NOMO-1 treated with DMSO at 0.1 percent for 48 hours (cell line): ENCODE measurements around the gene DHX16.

Experiments used
- DNase-seq: peaks from one replicate; lab custom pipeline; 2025; ENCODE audit not compliant: unreplicated experiment; lab: John Stamatoyannopoulos, UW

Gene DHX16

DNA sequence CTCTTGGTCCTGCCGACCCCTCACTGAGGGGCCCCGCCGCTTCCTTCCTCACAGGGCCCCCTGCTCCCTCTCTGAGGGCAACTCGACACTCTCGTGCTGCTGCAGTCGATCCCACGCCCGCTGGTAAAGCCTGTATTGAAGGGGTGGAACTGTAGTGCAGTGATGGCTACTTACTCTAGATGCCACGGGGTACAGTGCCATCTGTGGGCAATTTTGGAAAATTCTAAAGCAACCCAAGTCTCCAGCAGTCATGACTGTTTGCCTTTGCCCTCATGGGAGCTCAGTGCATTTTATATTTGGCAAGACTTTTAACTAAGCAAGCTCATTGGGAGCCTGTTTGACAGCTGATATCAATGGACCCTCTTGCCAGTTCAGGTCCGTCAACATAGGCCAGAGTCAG, 32.3 kb downstream of the DHX16 start:
- no peak for DNase-seq

DNA sequence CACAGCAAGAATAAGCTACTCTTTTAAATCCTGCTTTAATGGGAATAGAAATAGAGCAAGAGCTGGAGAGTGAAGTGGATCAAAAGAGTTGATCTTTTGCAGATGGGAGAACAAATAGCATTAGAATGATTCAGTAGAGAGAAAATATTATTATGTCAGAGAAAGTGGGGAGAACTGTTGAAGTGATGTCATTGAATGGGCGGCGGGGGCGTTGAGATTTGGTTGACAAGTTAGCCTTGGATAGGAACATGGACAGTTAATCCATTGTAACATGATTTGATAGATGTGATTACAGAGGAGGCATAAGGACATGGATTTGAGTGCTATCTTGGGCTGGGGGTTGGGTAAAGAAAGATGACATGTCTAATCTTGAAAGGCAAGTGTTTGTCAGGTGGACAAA, 37.0 kb downstream of the DHX16 start:
- no peak for DNase-seq

DNA sequence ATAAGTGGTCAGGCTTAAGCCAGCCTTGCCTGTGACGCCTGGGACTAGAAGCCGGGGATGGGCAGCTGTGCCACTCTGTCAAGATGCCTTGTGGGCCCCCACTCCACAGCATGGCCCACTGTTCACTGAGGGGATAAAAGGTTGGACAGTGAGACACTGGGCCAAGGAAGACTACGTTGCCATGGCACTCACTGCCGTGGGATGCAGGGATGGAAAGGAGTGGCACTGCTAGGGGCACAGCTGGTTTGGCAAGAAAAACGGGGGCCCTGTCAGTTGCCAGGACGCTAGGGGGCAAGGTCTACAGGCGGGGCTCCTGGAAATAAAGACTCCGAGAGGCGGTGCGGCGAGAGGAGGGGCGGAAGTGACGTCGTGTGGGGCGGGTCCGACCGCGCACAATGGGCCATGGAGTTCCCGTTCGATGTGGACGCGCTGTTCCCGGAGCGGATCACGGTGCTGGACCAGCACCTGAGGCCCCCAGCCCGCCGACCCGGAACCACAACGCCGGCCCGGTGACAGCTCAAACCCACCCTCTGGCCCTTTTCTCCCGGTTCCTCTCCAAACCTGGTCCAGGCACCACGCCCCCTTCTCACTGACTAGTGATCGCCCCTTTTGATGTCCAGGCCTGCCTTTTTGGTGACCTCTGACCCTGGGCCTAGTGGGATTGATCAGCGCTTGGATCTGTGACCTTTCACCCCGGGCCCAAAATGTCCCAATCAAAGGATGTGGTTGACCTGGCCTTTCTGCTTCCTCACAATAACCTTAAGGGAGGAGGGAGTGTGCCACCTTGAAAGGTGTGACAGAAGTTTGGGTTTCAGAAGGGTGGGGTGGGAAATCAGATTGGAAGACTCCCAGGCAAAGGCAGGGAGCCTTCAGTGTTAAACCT, 46.1 kb downstream of the DHX16 start, which contains the start of gene ATAT1:
Gene ATAT1 (plus strand): TSS at position 391 of the 883 bp plus-strand sequence.
- DNase-seq, result peak; percentile 76

DNA sequence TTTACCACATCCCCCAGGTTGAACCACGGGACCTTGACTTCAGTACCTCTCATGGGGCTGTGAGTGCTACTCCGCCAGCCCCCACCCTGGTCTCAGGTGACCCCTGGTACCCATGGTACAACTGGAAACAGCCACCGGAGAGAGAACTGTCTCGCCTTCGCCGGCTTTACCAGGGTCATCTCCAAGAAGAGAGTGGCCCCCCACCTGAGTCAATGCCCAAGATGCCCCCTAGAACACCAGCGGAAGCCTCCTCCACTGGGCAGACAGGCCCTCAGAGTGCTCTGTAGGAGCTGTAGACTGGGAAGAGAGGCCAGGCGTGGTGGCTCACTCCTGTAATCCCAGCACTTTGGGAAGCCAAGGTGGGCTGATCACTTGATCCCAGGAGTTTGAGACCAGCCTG, 47.3 kb downstream of the DHX16 start:
- DNase-seq, result no peak

DNA sequence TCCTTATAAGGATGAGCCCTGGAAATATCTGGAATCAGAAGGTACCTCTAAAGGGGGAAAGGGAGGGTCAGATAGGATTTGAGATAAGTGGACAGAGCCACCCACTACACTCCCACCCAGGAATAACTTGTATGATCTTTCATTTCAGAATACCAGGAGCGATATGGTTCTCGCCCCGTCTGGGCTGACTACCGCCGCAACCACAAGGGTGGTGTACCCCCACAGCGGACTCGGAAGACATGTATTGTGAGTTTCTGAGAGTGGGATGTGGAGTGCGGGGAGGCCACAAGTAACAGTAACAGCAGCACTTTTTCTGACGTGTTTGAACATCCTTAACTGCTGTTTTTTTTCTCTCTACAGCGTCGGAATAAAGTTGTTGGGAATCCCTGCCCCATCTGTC, 53.2 kb downstream of the DHX16 start:
- no peak for DNase-seq

DNA sequence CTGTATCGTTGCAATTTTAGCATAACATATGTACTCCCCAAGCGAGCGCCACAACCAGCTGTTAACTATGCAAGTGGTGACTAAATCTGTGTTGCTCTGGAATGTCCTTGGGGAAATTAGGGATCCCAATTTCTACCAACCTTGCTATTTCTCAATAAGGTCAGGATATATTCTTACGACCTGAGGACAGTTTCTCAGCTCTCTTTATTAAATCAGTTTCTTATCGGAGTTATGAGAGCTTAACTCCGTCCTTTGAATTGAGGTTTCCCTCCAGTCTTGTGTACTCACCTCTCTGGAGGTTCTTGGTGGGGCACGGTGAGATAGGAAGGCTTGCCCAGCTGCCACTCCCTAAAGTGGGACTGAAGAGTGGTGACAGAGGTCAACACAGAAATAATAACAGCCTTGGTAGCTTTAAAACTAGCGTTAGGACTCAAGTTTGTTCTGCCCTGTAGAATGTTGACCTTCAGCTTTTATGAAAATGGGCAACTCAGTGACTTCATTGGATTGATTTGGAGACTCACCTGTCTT, 54.5 kb downstream of the DHX16 start:
- DNase-seq, result no peak

DNA sequence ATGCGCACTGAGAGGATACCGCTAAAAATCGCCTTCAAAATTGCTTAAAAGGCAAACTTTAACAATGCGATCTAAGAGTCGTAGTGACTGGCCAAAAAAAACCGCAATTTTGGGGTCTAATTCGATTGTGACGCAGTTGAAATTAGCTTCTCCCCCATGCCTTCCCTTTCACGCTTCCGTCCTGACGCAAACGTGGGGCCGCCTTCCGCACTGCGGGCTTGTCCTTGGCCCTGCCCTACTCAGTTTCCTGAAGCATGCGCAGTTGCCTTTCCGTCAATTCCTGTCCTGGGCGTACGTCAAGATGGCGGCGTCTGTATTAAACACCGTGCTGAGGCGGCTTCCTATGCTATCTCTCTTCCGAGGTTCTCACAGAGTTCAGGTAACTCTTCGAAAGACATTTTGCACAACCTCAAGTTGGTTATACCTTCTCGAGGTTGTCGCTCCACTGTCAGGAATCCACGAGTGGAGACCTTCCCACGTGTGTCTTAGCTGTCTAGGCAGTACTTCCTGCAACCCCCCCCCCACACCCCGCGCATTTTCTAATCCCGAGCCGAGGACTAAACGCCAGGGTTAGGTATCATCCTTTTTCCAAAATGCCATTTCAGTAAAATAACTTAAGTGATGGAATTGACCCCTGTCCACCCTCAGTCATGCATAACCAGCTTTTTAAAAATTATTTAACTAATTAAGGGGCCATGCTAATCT, 55.1 kb downstream of the DHX16 start, which contains the start of gene MRPS18B:
Gene MRPS18B (plus strand): TSS at position 276 of the 705 bp plus-strand sequence. CDS start 26 bp downstream, at position 302.
- peak; percentile 98 for DNase-seq

DNA sequence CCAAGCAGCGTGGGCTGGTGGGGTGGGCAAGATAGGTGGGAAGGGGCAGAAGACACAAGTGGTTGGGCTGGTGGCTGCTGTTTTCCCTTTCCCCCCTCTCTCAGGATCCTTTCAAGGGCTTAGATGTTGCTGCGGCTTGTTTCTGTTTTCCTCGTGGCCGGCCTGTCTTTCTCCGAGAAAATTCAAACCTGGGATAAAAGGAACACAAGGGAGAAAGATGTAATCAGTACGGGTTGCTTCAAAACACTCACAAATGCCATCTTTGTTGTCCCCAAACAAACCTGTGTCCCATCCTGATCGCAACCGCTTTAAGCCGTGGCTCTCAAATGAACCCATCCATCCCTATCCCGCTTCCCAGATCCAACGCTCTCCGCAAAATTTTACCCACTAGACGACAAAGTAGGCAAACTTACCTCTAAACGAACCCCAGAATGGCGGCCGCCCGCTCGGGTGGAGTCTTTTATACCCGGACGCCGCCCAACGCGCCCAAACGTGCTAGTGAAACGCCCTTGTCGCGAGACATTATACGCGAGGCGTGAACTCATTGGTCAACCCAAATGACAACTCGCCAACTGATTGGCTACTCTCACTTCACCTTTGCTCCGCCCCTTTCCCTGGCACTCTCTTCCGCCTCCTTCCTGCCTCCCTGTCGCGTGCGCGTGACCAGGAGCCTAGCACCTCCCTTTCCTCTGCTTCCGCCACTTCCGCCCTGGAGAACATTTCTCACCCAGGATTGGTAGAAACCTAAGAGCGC, 55.8 kb downstream of the DHX16 start, which contains the start of gene PPP1R10:
Gene PPP1R10 (minus strand): TSS at position 433 of the 754 bp plus-strand sequence. CDS start 7,299 bp downstream, outside the sequence.
- peak; percentile 100 for DNase-seq

DNA sequence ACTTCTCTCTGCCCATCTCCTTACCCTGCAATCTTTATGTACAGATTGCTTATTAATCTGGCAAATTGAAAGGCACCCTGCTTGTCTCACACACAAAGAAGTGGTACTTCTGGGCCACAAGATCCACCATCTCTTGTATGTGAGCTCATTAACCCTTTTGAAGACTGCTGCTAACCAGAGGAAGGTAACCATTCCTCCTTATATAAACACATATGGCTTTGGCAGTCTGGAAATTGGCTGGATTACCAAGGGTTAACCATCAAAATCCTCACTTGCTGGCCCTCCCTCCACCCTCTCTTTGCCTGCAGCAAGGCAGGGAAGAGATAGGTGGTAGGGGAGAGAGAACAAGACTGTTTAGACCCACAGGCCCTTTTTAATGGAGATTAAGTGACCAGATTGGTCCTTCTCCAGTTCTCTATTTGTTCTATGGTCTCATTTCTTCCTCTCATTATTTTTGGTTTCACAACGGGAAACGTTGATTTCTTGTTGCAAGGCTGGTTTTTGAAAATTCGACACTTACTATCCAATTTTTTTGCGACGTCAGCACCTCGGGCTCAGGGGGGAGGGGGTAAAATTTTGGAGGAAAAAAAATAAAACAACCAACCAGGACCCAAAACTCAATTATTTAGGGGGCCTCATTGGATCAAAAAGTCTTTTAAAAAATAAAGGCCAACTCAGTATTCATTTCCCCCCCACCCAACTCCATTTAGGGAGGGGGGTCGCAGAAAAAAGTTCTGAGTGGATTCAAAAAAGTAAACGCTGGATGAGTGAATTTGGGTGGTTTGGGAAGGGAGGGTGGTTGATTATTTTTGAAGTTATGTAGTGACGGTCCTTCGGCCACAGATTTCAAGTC, 56.6 kb downstream of the DHX16 start:
- peak; percentile 53 for DNase-seq

DNA sequence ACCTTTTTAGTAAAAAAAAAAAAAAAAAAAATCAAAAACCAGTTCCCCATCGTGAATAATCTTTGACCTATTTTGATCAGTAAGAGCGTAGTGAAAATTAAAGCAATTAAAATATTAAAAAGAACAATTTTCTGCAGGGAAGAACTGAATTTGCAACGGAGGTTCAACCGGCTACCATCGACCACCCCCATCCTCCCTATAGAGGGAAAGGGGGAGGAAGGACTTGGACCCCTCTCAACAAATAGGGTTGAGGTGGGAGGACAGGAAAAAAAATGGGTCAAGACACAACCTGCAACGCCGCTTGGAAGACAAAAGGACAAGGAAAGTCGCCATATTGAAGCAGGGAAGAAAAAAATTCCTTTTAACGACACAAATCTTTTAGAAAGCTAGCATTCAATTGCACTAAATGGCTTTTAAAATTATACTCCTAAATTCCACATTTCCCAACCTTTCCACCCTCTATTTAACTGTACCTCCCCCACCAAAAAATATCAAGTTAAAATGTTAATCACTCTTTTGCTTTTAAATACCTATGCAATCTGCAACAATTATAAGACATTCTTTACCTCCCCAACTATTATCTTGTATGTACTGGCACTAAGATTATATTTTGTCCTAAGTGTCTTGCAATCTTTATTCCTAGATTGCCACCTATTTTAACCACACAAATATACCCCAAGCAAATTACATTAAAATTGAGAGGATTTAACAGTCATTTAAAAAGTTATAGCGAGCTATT, 57.4 kb downstream of the DHX16 start:
- DNase-seq, result peak; percentile 70

DNA sequence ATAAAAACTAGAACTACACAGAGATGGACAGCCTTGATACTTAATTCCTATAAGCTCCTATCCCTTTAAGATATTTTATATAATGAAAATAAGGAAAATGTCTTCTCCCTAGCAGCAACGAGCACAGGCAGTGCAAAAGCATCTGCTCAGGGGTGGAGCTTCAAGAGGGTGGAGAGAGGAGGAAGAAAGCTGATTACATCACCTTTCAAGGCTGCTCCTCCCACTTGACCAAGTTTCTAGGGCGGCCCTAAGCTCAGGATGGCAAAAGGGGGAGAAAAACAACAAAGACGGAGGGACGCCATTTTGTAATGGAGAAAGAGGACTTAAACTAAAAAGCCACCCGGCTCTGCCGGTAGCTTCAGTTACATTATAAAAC, 58.0 kb downstream of the DHX16 start:
- DNase-seq, result peak; percentile 95

DNA sequence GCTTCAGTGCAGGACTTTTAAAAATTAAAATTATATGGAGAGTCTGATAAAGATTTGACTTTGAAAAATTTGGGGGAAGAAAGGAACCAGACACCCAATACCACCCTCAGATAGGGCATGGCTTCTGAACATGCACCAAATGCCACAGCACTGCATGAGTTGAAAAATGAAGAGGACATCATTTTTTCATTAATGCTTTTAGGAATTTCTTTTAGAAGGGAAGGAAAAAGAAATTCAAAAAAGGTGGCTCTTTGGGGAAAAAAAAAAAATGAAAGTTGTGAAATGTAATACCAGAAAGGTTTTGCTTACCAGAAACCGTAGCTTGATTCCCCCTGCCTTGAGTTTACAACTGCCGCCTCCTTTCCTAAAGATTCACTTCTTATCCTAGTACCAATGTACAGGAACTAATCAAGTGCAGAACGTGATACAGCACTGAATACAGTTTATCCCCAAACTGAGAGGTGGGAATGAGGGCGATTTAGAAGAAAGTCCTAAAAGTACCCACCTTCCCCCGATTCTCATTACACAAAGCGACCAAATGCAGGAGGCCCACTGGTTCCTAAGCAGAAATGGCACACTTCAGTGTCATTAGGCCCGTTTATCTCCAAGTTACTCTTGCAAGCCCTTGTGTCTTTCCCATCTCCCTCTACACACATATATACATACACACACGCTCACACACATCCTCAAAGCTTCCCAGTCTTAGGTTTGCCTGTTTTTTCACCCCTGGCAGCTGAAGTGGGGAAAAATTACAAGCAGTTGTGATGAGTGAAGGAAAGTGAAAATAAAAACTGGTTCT, 58.6 kb downstream of the DHX16 start:
- no peak for DNase-seq

DNA sequence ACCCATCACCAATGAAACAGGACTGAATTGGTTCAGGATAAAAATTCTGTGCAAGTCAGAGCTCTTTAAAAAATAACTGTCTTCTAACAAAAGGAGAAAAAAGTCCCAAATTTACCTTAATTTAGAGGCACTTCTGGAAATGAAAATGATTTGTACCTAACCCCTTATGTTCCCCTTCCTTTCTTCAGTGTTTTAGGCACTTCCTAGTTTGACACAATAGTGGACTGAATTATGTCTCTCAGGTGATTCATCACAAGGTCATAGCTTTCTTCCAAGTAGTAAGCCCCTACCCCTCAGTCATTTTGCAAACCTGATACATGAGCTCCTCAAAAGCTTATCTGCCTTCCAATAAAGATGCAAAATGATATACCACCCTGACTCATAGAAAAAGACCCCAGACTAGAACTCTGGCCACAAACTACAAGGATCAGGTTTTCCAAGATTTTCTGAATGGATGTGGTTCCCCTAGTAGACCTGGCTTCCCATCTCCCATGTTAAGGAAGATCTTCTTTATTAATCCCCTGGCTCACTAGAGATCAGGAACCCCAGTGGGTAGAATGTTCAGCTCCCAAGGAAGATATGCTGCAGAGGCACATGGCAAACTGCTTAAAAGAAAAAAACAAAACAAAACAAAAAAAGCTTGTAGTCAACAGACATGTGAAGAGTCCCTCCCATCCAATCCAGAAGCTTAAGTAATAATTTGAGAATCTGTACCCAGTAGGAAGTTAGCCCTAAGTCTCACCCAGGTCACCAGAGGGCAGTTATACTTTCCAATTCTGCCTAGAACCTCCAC, 59.4 kb downstream of the DHX16 start:
- peak; percentile 25 for DNase-seq

DNA sequence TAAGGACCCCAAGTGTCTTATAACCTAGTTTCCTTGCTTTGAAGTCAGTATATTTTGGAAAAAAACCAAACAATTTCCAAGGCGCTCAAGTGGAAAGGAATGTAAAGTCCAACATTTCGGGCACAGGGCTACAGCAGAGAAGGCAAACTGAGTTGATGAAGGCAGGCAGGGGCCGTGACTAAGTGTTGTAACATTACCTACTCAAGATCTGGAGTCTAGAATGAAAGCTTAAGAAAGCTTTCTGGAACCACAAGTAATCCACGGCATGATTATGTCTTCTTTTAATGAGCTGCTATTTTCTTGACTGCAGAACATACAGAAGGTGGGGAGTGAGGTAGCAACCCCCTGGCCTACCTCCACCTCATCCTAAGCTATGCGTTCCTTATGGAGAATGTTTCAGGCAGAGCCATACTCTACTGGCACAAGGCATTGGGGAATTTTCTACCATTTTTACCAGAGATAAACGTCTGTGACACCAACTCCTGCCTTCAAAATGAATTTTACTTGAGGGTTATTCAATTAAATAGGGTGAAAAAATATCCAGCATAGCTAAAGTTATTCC, 60.0 kb downstream of the DHX16 start:
- no peak for DNase-seq

DNA sequence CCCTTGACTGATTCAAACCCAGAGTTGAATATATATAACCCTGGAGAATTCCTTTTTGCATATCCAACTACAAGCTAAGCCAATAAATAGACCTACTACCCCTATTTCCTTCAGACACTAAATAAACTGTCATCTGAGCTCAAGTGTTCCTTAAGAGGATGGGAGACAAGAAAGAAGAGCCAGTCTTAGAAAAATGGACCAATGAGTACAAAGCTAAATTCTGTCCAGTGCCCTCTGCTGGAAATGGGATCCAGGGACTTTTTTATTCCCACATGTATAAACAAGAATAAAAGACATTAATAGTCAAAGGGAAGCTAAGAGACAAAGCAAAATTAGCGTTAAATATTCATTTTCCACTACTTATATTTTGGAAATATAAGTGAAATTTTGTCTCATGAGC, 60.6 kb downstream of the DHX16 start:
- DNase-seq, result no peak

DNA sequence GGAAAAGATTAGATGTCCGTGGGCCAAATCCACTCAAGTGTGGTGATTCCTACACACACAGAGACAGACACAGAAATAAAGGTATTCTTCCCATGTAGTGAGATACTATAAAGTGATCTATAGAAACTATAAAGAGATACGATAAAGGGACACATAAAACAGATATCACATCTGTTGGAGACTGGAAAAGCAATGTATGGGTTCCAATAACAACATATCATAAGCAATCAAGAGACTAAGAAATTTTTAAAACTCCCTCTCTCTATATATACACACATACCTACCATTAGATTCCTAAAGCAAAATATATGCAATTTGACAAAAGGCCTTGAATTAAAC, 61.0 kb downstream of the DHX16 start:
- DNase-seq, result no peak

DNA sequence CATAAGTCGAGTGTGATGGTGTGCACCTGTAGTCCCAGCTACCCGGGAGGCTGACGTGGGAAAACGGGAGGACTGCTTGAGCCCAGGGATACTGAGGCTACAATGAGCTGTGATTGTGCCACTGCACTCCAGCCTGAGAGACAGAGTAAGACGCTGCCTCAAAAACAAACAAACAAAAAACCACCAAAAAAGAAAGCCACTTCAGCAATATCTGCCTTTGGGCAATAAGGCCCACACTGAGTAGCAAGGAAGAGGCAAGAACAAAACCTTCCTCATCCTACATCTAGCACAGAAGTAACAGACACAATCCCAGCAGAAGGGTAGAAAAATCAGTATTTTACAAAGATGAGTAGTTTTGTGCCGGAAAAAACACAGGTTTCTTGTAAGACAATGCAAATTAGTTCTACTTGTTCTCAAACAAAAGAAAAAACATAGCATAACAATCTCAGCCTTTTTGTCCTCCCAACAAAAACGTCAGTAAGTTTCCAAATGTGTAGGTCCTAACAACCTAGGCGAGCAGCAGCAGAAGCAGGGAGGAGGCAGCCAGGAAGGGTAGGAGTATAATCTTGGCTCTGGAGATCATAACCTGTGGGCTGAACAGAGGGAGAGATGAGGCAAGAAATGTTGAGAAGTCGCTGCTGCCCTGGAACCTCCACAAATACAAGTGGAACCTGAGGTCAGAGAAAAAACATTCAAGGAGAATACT, 61.5 kb downstream of the DHX16 start:
- DNase-seq, result no peak
